ENCODE results near the gene RTL10.

RTL10 gene

GRCh38 chr22:19840955-19841640 lies 13.6 kb downstream of the RTL10 start:
- H3K4me3 ChIP-seq (ENCODE audit: low read depth in 1 of 2, low read length in 2 of 2), result no peak overlapping the region
- H3K4me2 ChIP-seq (ENCODE audit: insufficient read depth, low read length), result no peak overlapping the region
- no peaks in the 10 kb centered on the region for H3K9me3 ChIP-seq (ENCODE audit: insufficient read depth, low read length, severe bottlenecking)
- H3K79me2 ChIP-seq (ENCODE audit: insufficient read depth, low read length), result peaks cover 78% of the 10 kb centered on the region
- peaks cover 31% of the 10 kb centered on the region for H3K36me3 ChIP-seq (ENCODE audit: insufficient read depth, low read length)
- DNase-seq (no peak), ATAC-seq (ENCODE audit: insufficient read depth, low read depth) (no peak)
- peaks cover 45% of the 10 kb centered on the region for H4K20me1 ChIP-seq (ENCODE audit: insufficient read depth, low read length)
- no peak overlapping the region for H3K9ac ChIP-seq (ENCODE audit: low read depth, low read length)
- H3K4me1 ChIP-seq (ENCODE audit: insufficient read depth, low read length), result no peaks in the 10 kb centered on the region
- TF ChIP-seq EZH2 (IDR thresholded peaks at IDR 0.05; ENCODE audit: borderline replicate concordance, low read depth, low read length, severe bottlenecking), result no peak
- TF ChIP-seq CTCF (IDR thresholded peaks at IDR 0.05; ENCODE audit: borderline replicate concordance, extremely low read depth, low read length, poor library complexity, severe bottlenecking), result no peak
- no peak overlapping the region for H2AFZ ChIP-seq (ENCODE audit: low read depth, low read length)
- H3K27me3 ChIP-seq (ENCODE audit: insufficient read depth, low read length, poor library complexity), result no peaks in the 10 kb centered on the region
- H3K27ac ChIP-seq (ENCODE audit: low read length), result no peak overlapping the region

- H3K9ac ChIP-seq (ENCODE audit: low read depth, low read length), result no peak overlapping the region
- no peak for ATAC-seq (ENCODE audit: insufficient read depth, low read depth)
- H4K20me1 ChIP-seq (ENCODE audit: insufficient read depth, low read length), result peaks cover 34% of the 10 kb centered on the region
Observed at GRCh38 chr22:19840059-19840458, 14.6 kb downstream of the RTL10 start.

GRCh38 chr22:19837915-19838314 lies 16.8 kb downstream of the RTL10 start:
- Histone ChIP-seq H3K4me3 (ENCODE audit: low read depth in 1 of 2, low read length in 2 of 2) (no peak overlapping the region), H3K79me2 (ENCODE audit: insufficient read depth, low read length) (peaks cover 70% of the 10 kb centered on the region), H2AFZ (ENCODE audit: low read depth, low read length) (no peak overlapping the region), H4K20me1 (ENCODE audit: insufficient read depth, low read length) (peaks cover 17% of the 10 kb centered on the region; the same call in 1 of the 2 replicates), H3K4me1 (ENCODE audit: insufficient read depth, low read length) (peaks cover 9% of the 10 kb centered on the region), H3K27ac (ENCODE audit: low read length) (no peak overlapping the region), H3K27me3 (ENCODE audit: insufficient read depth, low read length, poor library complexity) (no peaks in the 10 kb centered on the region), H3K9ac (ENCODE audit: low read depth, low read length) (no peak overlapping the region), H3K4me2 (ENCODE audit: insufficient read depth, low read length) (no peak overlapping the region), H3K9me3 (ENCODE audit: insufficient read depth, low read length, severe bottlenecking) (no peaks in the 10 kb centered on the region), H3K36me3 (ENCODE audit: insufficient read depth, low read length) (peaks cover 6% of the 10 kb centered on the region)
- TF ChIP-seq CTCF (IDR thresholded peaks at IDR 0.05; ENCODE audit: borderline replicate concordance, extremely low read depth, low read length, poor library complexity, severe bottlenecking), result no peak
- no peak for TF ChIP-seq EZH2 (IDR thresholded peaks at IDR 0.05; ENCODE audit: borderline replicate concordance, low read depth, low read length, severe bottlenecking)
- ATAC-seq (ENCODE audit: insufficient read depth, low read depth) (no peak), DNase-seq (no peak)

More at GRCh38 chr22:19840059-19840458, 14.6 kb downstream of the RTL10 start:
- Histone ChIP-seq H3K4me2 (ENCODE audit: insufficient read depth, low read length) (no peak overlapping the region), H3K79me2 (ENCODE audit: insufficient read depth, low read length) (peaks cover 79% of the 10 kb centered on the region), H3K27ac (ENCODE audit: low read length) (no peak overlapping the region), H2AFZ (ENCODE audit: low read depth, low read length) (no peak overlapping the region), H3K36me3 (ENCODE audit: insufficient read depth, low read length) (peaks cover 23% of the 10 kb centered on the region), H3K4me3 (ENCODE audit: low read depth in 1 of 2, low read length in 2 of 2) (no peak overlapping the region), H3K27me3 (ENCODE audit: insufficient read depth, low read length, poor library complexity) (no peaks in the 10 kb centered on the region), H3K9me3 (ENCODE audit: insufficient read depth, low read length, severe bottlenecking) (no peaks in the 10 kb centered on the region), H3K4me1 (ENCODE audit: insufficient read depth, low read length) (no peaks in the 10 kb centered on the region)
- TF ChIP-seq EZH2 (IDR thresholded peaks at IDR 0.05; ENCODE audit: borderline replicate concordance, low read depth, low read length, severe bottlenecking) (no peak), CTCF (IDR thresholded peaks at IDR 0.05; ENCODE audit: borderline replicate concordance, extremely low read depth, low read length, poor library complexity, severe bottlenecking) (no peak)
- no peak for DNase-seq
